ENCODE data around the gene DNAH8.

The DNAH8 gene

DNA sequence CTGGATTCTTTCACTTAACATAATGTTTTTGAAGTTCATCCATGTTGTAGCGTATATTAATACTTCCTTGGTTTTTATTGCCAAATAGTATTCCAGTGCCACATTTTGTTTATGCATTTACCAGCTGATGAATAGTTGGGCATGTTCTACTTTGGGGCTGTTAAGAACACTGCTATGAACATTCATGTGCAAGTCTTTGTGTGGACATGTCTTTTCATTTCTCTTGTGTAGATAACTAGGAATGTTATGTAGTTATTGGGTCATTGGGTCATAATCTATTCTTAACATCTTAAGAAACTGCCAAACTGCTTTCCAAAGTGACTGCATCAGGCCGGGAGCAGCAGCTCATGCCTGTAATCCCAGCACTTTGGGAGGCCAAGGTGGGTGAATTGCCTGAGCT, 289.7 kb downstream of the DNAH8 start:
- DNase-seq (ENCODE audit: low read depth in 2 of 2, low spot score in 1 of 2): no peak

DNA sequence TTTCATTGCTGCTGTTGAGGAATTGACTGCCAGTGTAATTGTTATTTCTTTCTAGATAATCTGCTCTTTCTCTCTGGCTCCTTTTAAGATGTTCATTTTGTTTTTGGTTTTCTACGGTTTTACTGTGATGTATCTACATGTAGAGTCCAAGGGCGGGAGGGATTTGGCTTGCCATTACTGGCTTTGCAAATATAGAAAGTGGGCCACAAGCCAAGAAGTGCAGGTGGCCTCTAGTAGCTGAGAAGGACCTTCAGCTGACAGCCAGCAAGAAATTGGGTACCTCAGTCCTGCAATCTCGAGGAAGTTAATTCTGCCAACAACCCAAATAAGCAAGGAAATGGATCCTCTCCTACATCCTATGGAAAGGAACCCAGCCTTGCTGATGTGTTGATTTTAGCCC, 290.7 kb downstream of the DNAH8 start:
- DNase-seq (ENCODE audit: low read depth in 2 of 2, low spot score in 1 of 2): no peak

GRCh38 chr6:39007575-39007974, 292.5 kb downstream of the DNAH8 start:
- no peak for DNase-seq (ENCODE audit: low read depth in 2 of 2, low spot score in 1 of 2)

DNA sequence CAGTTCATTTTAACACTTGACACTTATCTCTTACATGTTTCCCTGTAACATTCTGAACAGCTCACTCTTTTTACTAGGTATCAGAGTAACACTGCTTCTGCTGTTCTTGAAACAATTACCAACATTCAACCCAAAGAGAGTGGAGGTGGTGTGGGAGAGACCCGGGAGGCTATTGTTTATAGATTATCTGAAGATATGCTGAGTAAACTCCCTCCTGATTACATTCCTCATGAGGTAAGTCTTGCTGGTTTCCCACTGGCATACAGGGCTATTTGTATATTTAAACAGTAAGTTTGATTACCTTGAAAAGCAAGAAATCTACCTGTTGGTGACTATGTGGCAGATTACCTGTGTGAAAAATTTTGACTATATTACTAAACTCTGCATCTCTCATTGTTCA, 293.6 kb downstream of the DNAH8 start:
- no peak for DNase-seq (ENCODE audit: low read depth in 2 of 2, low spot score in 1 of 2)

GRCh38 chr6:39009476-39009875, 294.4 kb downstream of the DNAH8 start:
- DNase-seq (ENCODE audit: low read depth in 2 of 2, low spot score in 1 of 2): no peak

DNA sequence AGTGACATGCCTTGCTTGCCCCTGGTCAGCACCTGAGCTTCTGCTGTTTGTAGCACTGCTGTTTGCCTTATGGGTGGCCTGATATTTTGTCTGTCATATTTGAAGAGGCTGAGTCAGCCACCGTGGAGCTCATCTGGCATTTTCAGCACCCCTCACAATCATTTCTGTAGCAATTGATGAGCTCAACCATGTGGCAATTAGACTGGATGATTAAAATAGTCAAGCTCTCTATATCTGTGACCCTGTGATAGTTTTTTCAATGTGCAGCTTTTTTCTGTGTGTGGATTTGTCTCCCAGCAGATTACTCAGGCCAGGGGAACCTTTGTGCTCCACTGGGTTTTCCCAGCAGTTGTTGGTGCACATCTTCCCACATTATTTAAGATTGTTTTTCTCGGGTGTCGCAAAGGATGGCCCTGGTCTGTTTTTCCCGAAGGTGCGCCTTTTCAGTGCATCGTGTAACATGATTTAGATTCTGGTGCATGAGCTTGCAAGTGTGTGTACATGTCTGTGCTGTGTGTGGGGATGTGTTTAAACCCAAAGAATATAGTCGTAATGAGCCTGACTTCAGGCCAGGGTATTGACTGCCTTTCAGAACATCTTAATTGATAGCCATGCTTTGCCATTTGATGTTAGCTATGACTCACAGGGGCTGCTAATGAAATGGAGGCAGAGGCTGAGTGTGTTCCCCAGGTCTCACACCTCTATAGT, 301.9 kb downstream of the DNAH8 start:
- no peak for DNase-seq (ENCODE audit: low read depth in 2 of 2, low spot score in 1 of 2)

GRCh38 chr6:39017547-39017880, 302.4 kb downstream of the DNAH8 start:
- DNase-seq (ENCODE audit: low read depth in 2 of 2, low spot score in 1 of 2): no peak

- DNase-seq (ENCODE audit: low read depth in 2 of 2, low spot score in 1 of 2): no peak
Observed at GRCh38 chr6:39018103-39018502, 303.0 kb downstream of the DNAH8 start.

- no peak for DNase-seq (ENCODE audit: low read depth in 2 of 2, low spot score in 1 of 2)
Observed at GRCh38 chr6:39020136-39020535, 305.0 kb downstream of the DNAH8 start.

GRCh38 chr6:39021041-39021440, 305.9 kb downstream of the DNAH8 start:
- DNase-seq (ENCODE audit: low read depth in 2 of 2, low spot score in 1 of 2): no peak

DNA sequence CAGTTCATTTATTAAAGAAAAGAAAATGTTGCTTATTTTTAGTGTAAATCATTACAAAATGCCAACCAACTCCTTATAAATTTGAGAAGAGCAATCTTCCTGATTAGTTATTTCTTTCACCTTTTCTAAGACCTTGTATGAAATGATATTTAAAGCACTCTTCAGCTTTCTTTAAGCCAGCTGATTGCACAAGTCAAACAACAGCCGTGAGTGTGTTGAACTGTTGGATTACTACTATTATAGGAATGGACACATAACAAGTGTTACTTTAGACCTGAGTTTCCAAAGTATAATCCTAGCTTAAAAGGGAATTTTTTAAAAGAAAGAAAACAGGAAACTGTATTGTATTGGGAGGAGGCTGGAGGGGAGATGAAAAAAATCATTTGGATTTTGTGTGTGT, 306.7 kb downstream of the DNAH8 start:
- no peak for DNase-seq (ENCODE audit: low read depth in 2 of 2, low spot score in 1 of 2)

DNA sequence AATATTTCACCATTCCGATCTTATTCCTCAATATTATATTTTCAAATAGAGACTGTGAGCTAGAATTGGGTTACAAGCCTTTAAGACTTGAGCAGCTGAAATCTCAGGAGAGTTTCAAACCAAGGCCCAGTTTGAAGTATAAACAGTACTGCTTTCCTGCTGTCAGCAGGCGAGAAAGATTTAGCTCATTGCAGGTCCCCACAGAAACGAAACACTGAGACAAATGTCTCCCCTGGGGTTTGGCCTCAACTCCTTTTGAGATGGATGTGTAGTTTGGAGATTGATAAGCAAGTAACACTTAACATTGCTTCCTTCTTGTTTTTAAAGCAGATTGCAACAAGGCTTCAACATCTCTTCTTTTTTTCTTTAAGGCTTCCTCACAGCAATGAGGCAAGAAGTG, 311.1 kb downstream of the DNAH8 start:
- no peak for DNase-seq (ENCODE audit: low read depth in 2 of 2, low spot score in 1 of 2)

DNA sequence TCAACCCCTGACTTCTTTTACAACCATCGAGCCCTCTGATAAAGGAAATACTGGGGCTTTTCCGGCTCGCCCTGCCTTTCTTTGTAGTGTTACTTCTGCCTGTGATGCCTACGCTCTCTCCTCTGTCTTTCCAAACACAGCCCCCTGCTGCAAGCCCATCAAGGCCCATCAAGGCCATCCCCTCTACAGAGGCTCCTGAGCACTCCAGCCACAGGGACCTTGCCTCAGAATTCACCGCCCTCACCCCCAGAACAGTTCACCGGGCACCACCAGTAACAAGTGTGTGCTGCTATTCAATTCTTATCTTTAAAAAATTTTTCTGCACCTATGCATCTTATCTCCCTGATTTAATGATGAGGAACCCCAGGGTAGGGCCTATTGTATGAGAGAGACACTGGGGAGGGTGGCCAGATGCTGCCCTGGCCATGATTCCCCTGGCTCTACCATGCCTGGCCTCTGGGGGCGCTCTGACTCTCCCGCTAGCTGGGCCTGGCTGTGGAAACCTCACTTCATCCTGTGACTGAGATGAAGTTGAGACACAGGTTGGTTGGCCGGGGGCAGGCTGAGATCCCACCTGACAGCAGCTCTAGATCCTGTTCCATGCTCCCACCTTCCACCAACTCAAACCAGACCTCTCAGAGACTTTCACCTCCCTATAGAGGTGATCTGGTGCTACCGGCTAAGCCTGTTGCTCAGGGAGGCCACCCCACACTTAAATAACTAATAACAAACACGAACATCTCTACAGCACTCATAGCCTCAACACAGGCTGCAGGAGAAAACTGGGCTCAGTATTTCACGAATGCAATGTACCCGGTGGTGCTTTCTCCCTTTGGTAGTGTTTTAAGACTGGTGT, 314.3 kb downstream of the DNAH8 start:
- peak in 1 of 2 donors; percentile 7 for DNase-seq (ENCODE audit: low read depth in 2 of 2, low spot score in 1 of 2)

DNA sequence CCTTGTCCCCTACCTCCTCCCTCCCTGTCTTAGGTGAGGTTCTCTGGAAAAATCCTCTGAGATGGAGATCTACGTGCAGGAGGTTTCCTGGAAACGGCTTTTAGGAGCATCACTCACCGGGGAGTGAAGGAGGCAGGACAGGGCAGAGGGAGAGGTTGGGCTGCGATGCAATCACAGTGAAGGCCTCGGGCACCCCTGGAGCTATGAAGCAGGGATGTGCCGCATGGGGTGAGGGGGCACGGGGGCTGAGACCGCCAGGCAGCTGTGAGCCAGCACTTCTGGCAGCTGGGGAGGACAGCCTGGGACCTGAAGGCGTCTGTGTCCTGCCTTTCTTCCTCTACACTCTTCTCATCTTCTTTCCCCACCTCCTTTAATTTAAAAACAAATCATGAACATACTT, 320.6 kb downstream of the DNAH8 start:
- DNase-seq (ENCODE audit: low read depth in 2 of 2, low spot score in 1 of 2): no peak

DNA sequence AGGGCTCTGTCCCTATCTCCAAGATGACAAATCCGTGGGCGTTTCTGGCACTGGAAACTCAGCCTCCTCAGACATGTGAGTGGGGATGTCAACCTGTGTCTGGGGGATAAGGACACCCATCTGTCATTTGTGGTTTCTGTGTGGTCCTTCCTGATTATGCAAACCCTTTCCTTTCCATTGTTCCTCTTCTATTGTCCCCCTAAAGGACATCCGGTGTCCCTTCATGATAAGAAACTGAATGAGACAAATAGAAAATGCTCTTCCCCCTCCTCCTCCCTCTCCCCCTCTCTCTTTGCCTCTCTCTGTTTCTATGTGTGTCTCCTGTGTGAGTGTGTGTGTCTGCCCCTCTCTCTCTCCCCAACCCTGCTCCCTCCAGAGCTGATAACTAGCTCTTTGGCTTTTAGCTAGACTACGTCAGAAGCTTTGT, 322.0 kb downstream of the DNAH8 start:
- DNase-seq (ENCODE audit: low read depth in 2 of 2, low spot score in 1 of 2): no peak

DNA sequence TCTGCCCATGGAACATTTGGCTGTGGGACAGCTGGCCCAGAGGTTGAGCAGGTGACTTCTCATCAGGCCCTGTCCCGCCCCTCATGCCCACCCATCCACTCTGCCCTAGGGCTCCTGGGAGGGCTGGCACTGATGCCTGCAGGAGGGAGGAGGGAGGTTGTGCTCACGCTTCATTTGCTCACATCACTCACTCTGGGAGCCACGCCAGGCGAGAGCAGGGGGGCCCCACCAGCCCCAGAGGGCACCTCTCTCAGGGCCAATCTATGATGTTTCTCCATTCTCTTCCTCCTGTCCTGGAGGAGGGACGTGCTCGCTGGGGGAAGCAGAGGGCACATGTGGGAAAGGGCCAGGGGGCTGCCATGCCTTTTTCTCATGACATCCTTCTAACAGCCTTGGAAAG, 322.6 kb downstream of the DNAH8 start:
- no peak for DNase-seq (ENCODE audit: low read depth in 2 of 2, low spot score in 1 of 2)

DNA sequence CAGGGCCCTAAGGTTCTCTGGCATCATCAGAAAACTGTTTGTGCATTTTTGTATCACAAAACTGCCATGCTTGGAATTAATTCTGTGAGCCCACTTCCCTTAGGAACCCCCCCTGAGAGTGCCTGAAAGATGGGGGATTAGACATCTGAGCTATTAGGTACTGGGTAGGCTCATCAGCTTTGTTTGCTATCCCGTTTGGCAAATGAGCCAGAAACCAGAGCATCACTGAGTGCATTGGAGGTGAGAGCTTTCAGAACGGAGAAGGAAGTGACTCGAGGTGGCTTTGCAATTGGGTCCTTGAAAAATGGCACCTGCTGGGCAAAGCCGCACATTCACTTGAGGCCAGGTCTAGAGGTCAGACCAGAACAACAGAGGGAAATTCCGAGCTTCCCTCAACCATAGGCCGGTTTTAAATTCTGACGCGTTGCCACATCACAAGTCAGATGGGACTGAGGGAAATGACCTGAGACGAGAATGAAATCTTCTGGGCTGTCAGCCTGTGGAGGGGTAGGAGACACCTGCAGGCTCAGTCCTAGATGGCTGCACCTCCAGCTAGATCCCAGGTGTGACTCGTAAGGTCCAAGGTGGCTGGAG, 325.1 kb downstream of the DNAH8 start:
- no peak for DNase-seq (ENCODE audit: low read depth in 2 of 2, low spot score in 1 of 2)

- DNase-seq (ENCODE audit: low read depth in 2 of 2, low spot score in 1 of 2): no peak
Observed at GRCh38 chr6:39041072-39041471, 326.0 kb downstream of the DNAH8 start.

GRCh38 chr6:39043776-39044175, 328.7 kb downstream of the DNAH8 start:
- no peak for DNase-seq (ENCODE audit: low read depth in 2 of 2, low spot score in 1 of 2)

- no peak for DNase-seq (ENCODE audit: low read depth in 2 of 2, low spot score in 1 of 2)
Observed at GRCh38 chr6:39044181-39044580, 329.1 kb downstream of the DNAH8 start.

GRCh38 chr6:39047434-39048327, 332.6 kb downstream of the DNAH8 start:
- no peak for DNase-seq (ENCODE audit: low read depth in 2 of 2, low spot score in 1 of 2)

All from stimulated activated CD8-positive, alpha-beta memory T cell treated with anti-CD3 and anti-CD28 coated beads, Interleukin-4, amount 100 ng/mL, for 1 hour (primary cell).